NT2/D1 (cell line): ENCODE data around the gene TEX50.

ENCODE experiments used
- YY1 ChIP-seq: IDR thresholded peaks from 2 replicates; pipeline ENCODE4 v1.6.1; 2011; ENCODE audit not compliant: insufficient read length, insufficient read depth
- ZNF274 ChIP-seq: IDR thresholded peaks from 2 replicates; pipeline ENCODE4 v1.6.1; 2011; ENCODE audit warnings: mild to moderate bottlenecking, low read depth, low read length

DNA sequence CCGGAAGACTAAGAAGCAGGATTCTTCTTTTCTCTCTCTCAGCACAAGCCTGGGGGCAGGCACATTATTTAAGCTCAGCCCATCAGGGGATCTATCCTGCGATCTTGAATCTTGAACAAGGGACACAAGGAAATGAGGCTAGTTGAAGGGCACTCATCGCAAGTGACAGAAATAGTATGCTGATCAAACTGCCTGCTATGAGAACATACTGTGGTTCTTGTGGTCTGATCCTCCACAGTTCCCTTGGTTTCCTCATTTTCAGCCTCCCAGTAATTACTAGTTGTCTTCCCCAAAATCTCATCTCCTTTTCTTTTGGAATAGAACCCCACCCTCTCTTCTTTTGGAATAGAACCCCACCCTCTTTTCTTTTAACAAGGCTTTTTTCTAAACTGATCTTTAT is 28.0 kb downstream of the TEX50 start:
- TF ChIP-seq YY1 (no peak), ZNF274 (no peak)
